CD4-positive, alpha-beta T cell treated with Interleukin-17A for 4 hours (primary cell): Measurements from ENCODE around the gene MYOZ3.
A peak's percentile ranks its signal among the peaks of the same experiment; 100 is the strongest.

Experiments used
- DNase-seq: peaks from one replicate; pipeline ENCODE4 v3.0.0-alpha.2; 2020; ENCODE audit warnings: mixed read lengths

Gene MYOZ3

DNA sequence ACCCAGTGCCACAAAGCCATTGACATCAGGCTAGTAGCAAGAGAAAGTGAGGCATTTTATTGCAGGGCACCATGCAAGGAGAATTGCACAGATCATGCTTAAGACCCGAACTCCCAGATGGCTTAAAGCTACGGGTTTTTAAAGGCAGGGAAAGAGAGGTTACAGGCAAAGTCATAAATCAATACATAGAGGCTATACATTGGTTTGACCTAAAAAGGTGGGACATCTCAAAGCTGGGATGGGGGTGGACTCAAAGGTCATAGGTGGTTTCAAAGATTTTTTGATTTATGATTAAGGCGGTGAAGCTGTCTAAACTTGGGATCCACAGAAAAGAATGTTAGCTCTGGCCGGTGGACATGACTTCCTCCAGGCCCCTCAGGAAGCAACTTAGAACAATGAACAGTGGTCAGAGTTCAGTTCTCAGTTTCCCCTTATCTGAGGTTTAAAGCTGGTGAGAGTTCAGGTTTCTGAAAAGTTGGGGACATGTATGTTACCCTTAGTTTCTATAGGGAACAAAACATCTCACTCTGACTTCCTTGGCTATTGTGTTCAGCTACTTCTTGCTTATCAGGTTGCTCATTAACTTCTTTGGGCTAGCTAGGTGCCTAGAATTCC is 45.8 kb downstream of the MYOZ3 start:
- no peak for DNase-seq

DNA sequence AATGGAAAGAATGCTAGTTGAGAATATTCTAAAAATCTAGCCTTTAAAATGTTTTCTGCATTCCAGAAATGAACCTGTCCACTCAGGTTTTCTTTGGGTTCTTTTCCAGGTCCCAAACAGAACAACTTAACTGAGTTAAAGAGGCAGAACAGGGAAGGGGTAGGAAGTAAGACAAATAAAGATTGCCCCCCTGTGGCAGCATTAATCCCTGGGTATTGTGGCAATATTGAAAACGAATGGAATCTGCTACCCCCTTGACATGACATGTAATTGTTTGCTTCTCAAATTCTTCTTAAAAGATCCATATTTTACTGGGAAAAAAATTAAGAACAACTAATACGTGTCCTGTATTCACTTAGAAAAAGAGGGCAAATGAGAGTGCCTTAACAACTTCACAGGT is 49.1 kb downstream of the MYOZ3 start:
- peak; percentile 19 for DNase-seq

DNA sequence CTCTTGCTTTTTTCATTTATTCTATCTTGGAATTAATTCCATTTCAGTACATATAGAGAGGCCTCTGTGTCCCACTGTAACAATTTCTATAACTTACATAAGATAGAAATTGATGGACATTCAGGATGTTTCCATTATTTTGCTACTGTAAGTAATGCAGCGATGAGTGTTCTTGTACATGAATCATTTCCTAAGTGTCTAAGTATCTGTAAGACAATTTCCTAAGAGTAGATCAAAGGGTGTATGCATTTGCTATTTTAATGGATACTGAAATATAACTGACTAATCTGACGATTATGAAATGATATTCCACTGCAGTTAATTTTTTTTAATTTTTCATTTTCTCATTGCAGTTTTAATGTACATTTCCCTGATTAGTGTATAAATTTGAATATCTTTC is 62.8 kb downstream of the MYOZ3 start:
- DNase-seq: no peak
